Esophagus muscularis mucosa (tissue), 4 donors: ENCODE data around the gene SLC38A2.

ENCODE experiments used
- EP300 ChIP-seq: sonication (generic); formaldehyde crosslinking; IDR thresholded peaks from one replicate; pipeline ENCODE4 v1.6.1; 2017; ENCODE audit warnings: antibody characterized with exemption
- POLR2AphosphoS5 ChIP-seq, 2 donors: sonication (generic); formaldehyde crosslinking; IDR thresholded peaks; one replicate each; pipeline ENCODE4 v1.6.1; 2017; ENCODE audit warnings: antibody characterized with exemption in 2 of 2
- TF ChIP-seq, protein P1 (sequence below), 3 experiments: fragments of 200-600 bp in 2 of 3; fragments of 450-650 bp in 1 of 3; sonication (generic) in 2 of 3; IDR thresholded peaks; one replicate each; pipeline ENCODE4 v1.5.1; 2017 to 2019; ENCODE audit warnings: antibody characterized with exemption in 3 of 3, mild to moderate bottlenecking in 2 of 3, moderate library complexity in 1 of 3

DNA sequence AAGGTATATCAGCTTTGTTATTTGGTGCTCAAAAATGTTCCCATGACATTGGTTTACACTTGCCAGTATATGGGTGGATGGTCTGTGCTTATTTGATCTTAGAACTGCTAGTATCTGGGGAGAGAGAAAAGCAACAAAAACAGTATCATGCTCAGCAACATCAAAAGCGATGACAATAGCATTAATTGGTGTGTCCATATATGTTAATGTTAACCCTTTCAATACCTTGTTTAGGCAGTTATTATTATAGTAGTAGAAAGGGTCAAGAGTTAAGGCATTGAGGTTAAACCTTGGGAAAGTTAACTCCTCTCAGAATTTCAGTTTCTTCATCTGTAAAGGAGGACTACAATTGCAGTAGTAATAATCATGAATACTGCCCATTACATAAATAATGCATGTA, 37.4 kb upstream of the SLC38A2 start:
- TF ChIP-seq, protein P1, sequence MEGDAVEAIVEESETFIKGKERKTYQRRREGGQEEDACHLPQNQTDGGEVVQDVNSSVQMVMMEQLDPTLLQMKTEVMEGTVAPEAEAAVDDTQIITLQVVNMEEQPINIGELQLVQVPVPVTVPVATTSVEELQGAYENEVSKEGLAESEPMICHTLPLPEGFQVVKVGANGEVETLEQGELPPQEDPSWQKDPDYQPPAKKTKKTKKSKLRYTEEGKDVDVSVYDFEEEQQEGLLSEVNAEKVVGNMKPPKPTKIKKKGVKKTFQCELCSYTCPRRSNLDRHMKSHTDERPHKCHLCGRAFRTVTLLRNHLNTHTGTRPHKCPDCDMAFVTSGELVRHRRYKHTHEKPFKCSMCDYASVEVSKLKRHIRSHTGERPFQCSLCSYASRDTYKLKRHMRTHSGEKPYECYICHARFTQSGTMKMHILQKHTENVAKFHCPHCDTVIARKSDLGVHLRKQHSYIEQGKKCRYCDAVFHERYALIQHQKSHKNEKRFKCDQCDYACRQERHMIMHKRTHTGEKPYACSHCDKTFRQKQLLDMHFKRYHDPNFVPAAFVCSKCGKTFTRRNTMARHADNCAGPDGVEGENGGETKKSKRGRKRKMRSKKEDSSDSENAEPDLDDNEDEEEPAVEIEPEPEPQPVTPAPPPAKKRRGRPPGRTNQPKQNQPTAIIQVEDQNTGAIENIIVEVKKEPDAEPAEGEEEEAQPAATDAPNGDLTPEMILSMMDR (IDR thresholded peaks at IDR 0.05): no peak
- TF ChIP-seq EP300 (no peak), POLR2AphosphoS5 (IDR thresholded peaks at IDR 0.05) (no peak)
